ENCODE results near the gene ZNF785.
"Not testable (repeated sequence)": the region's sequence is repeated elsewhere in the genome, so short reads cannot be mapped to it uniquely, and the experiment has no call there.

The ZNF785 gene

GRCh38 chr16:30561089-30561816, 24.2 kb downstream of the ZNF785 start:
- no peak for DNase-seq

- DNase-seq: no peak
Observed at GRCh38 chr16:30559690-30560089, 25.8 kb downstream of the ZNF785 start.

- no peak for DNase-seq
Observed at GRCh38 chr16:30558789-30559377, 26.6 kb downstream of the ZNF785 start.

GRCh38 chr16:30557957-30558788, 27.3 kb downstream of the ZNF785 start, which contains the start of gene ZNF764:
Gene ZNF764 (minus strand): TSS chr16:30558374. CDS start chr16:30558182, 192 bp downstream.
- peak; percentile 88 for DNase-seq

GRCh38 chr16:30557707-30557956, 27.9 kb downstream of the ZNF785 start:
- DNase-seq: no peak

- no peak for DNase-seq
Observed at GRCh38 chr16:30556125-30556473, 29.4 kb downstream of the ZNF785 start.

GRCh38 chr16:30555315-30556124, 30.0 kb downstream of the ZNF785 start:
- DNase-seq: no peak

- DNase-seq: no peak
Observed at GRCh38 chr16:30554557-30555314, 30.8 kb downstream of the ZNF785 start.

GRCh38 chr16:30553393-30553899, 32.1 kb downstream of the ZNF785 start:
- DNase-seq: no peak

- no peak for DNase-seq
Observed at GRCh38 chr16:30552956-30553355, 32.5 kb downstream of the ZNF785 start.

- DNase-seq: no peak
Observed at GRCh38 chr16:30551781-30552180, 33.7 kb downstream of the ZNF785 start.

- no peak for DNase-seq
Observed at GRCh38 chr16:30548416-30549253, 36.9 kb downstream of the ZNF785 start.

- DNase-seq: no peak
Observed at GRCh38 chr16:30546115-30546514, 39.4 kb downstream of the ZNF785 start.

GRCh38 chr16:30543067-30543466, 42.4 kb downstream of the ZNF785 start:
- no peak for DNase-seq

GRCh38 chr16:30541502-30542329, 43.8 kb downstream of the ZNF785 start:
- no peak for DNase-seq

- not testable (repeated sequence) for DNase-seq
Observed at GRCh38 chr16:30540916-30541464, 44.5 kb downstream of the ZNF785 start.

GRCh38 chr16:30539986-30540526, 45.4 kb downstream of the ZNF785 start:
- not testable (repeated sequence) for DNase-seq

- no peak for DNase-seq
Observed at GRCh38 chr16:30539000-30539964, 46.2 kb downstream of the ZNF785 start.
